Uterus (tissue), 2 donors: ENCODE results near the gene IFI27L2.

Experiments
- CTCF ChIP-seq, 4 experiments: fragments of 200-600 bp in 2 of 4; fragments of 450-650 bp in 2 of 4; sonication (generic) in 2 of 4; IDR thresholded peaks; one replicate each; pipeline ENCODE4 v1.5.1; 2016 to 2019; ENCODE audit warnings: antibody characterized with exemption in 4 of 4, mild to moderate bottlenecking in 2 of 4, moderate library complexity in 1 of 4
- POLR2A ChIP-seq, 2 donors: fragments of 450-650 bp; IDR thresholded peaks; one replicate each; pipeline ENCODE4 v1.6.1; 2016; ENCODE audit warnings: antibody characterized with exemption in 2 of 2, mild to moderate bottlenecking in 1 of 2, moderate library complexity in 1 of 2

- TF ChIP-seq CTCF (IDR thresholded peaks at IDR 0.05) (no peak), POLR2A (IDR thresholded peaks at IDR 0.05) (no peak)
Measured at GRCh38 chr14:94177806-94178205, 48.4 kb upstream of the IFI27L2 start.
